Metanephros (tissue), 2 donors: ENCODE data around the gene PRDM5. TPM values are rescaled to one million over a fixed set of nuclear protein-coding genes. Genes with fewer than 3 reads are reported as not detected.

Source experiments
- small RNA-seq: library from RNA; depleted of rRNA; stranded (forward); fragments of <200 nt; gene quantifications from one replicate; pipeline ENCODE3, GENCODE V24; 2014; ENCODE audit warnings: low replicate concordance
- total RNA-seq: library from RNA; depleted of rRNA; stranded (reverse); fragments of >200 nt; gene quantifications from one replicate; pipeline ENCODE4 v1.2.3, GENCODE V29; 2014

Gene PRDM5
- total RNA-seq = 27.0 TPM

GRCh38 chr4:120922381-120923206 is at the start of gene PRDM5:
PRDM5 (minus strand) TSS chr4:120922726; CDS start chr4:120922608, 118 bp downstream.

Small RNA genes within 50 kb of the gene (small RNA-seq; reads per million reads assigned to genes)
- gene RNU6-550P = not detected

Other genes starting within 250 kb of the PRDM5 start
- gene NDNF, start 149.8 kb upstream of the PRDM5 start, total RNA-seq = 35.4 TPM
- 1.5 TPM for gene TNIP3, start 241.6 kb upstream of the PRDM5 start, total RNA-seq